Peyer's patch (tissue), 4 donors: ENCODE results near the gene CD44.

Experiments used
- CTCF ChIP-seq, 6 experiments: fragments of 450-650 bp in 4 of 6; fragments of 200-600 bp in 2 of 6; sonication (generic) in 1 of 6; IDR thresholded peaks; one replicate each; pipeline ENCODE4 v1.5.1; 2017 to 2019; ENCODE audit warnings: antibody characterized with exemption in 6 of 6, mild to moderate bottlenecking in 3 of 6, moderate library complexity in 1 of 6
- POLR2A ChIP-seq, 2 donors: fragments of 450-650 bp; IDR thresholded peaks; one replicate each; pipeline ENCODE4 v1.5.1; 2017; ENCODE audit warnings: antibody characterized with exemption in 2 of 2, mild to moderate bottlenecking in 2 of 2, moderate library complexity in 2 of 2

DNA sequence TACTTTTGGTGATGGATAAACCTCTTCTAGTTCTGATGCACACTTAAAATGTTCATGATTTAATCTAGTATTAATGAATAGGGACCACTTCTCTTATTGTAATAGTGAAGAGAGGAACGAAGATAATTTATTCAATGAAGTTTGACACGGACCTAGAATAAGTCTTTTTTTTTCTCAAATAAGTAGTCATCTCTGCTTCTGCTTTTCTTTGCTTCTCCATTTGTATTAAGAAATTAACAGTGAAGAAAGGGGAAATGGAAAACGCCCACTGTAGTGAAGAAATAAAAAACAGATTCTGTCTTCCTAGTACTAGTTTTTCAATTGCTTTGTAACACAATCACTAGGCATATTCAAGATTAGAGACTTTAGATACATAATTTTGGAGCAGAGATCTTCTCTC lies 73.0 kb downstream of the CD44 start:
- TF ChIP-seq CTCF (IDR thresholded peaks at IDR 0.05), result no peak
- no peak for TF ChIP-seq POLR2A (IDR thresholded peaks at IDR 0.05)
